ENCODE results near the gene DDX39A. TPM values are rescaled to one million over a fixed set of nuclear protein-coding genes. Genes with fewer than 3 reads are reported as not detected.

The DDX39A gene
- total and polyA plus RNA-seq, 2 of the 13 experiments (the other 11 are each of a cell fraction or from before 2014, with no cell fraction given): 34.6 to 90.4 TPM

DNA sequence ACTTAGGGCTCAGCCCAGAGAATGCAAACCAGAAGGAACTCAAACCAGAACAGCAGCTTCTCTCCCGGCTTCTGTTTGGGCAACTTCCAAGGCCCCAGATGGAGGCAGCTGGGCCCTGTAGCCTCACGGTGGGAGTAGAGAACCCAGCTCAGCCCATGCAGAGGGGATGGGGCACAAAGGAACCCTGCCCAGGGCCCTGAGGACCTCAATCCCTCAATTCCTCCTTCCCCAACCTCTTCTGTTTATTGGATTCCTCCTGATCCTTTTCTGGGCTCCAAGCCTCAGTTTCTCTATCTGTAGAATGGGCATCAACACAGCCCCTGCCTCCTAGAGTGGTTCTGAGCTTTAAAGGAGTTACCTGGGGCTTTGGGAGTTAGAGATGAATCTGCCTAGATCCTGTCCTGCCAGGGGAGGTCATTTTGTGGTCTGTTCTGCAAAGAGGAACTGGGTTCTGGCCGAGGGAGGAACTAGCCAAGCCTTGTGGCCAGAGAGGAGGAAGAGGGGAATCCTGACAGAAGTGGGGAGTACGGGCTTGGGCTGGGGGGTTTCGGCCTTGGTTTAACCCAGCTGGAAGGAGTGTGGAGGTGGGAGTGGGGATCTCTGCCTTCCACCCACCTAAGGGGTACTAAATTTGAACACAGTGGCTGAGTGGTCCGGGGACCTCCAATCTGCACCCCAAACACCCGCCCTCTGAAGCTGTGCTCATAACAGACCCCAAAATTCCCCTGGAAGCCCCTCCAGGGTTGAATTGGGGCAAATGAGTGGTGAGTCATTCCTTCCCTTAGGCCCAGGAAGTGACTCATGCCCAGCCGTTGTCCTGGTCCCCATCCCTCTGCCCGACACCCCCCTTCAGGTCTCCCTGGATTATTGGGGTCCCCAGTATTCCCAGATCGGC is 35.2 kb downstream of the DDX39A start:
- no peaks in the 10 kb centered on the region for H3K9me3 ChIP-seq (ENCODE audit: low read length)
- FAIRE-seq (no peak), ATAC-seq (no peak), DNase-seq (ENCODE audit: low spot score) (no peak)
- no peaks in the 10 kb centered on the region for H4K20me1 ChIP-seq (ENCODE audit: insufficient read depth, low read length)
- H3K9ac ChIP-seq (ENCODE audit: insufficient read depth, low read depth, low read length): no peak overlapping the region
- no peak for TF ChIP-seq TBX3 (IDR thresholded peaks at IDR 0.05; ENCODE audit: borderline replicate concordance)
- peak; percentile 25; the same call in 1 of the 2 replicates for TF ChIP-seq ETV5 (CRISPR knock-in tag; IDR thresholded peaks at IDR 0.05; ENCODE audit: borderline replicate concordance)
- peak; percentile 77 for TF ChIP-seq FOSL2 (CRISPR knock-in tag; IDR thresholded peaks at IDR 0.05)
- TF ChIP-seq KAT7 (CRISPR knock-in tag; IDR thresholded peaks at IDR 0.05; ENCODE audit: borderline replicate concordance): no peak
- TF ChIP-seq ZNF629 (CRISPR knock-in tag; conservative IDR thresholded peaks at IDR 0.05): peak; percentile 86
- no peak overlapping the region for H3K4me2 ChIP-seq (ENCODE audit: low read depth, low read length)
- no peak overlapping the region for H2AFZ ChIP-seq (ENCODE audit: low read length)
- H3K36me3 ChIP-seq (replicated peaks in 1 of 2; ENCODE audit: control insufficient read depth in 1 of 2, insufficient read depth in 2 of 2, low read length in 2 of 2): no peaks in the 10 kb centered on the region
- H3K27me3 ChIP-seq (ENCODE audit: control insufficient read depth in 1 of 2, insufficient read depth in 2 of 2, low read length in 2 of 2): peaks cover 2 to 5% of the 10 kb centered on the region in 2 experiments; a peak in 1 of 5 replicates
- no peaks in the 10 kb centered on the region for H3K79me2 ChIP-seq (ENCODE audit: insufficient read depth, low read length)
- POLR2A ChIA-PET: no interaction called here
- in situ Hi-C loops (cut with HindIII; ENCODE audit: extremely low pct_ligation_motif_present, low pct_unique_long_range_greater_than_20kb): no loop called here
- H3K4me3 ChIP-seq (replicated peaks in 1 of 3; ENCODE audit: insufficient read depth in 1 of 3, low read depth in 2 of 3, low read length in 3 of 3): no peak overlapping the region
- H3K27ac ChIP-seq (ENCODE audit: extremely low read length, insufficient read depth, low read length): no peak overlapping the region
- 41% methylated on average over 6 of the region's 10 CpGs for WGBS (ENCODE audit: low lambda C conversion rate)
- intact Hi-C loops (cut with micrococcal nuclease; ENCODE audit: unreplicated experiment): no loop called here
- BruUV-seq (replicated peaks): no TSS peak
- H3K4me1 ChIP-seq (ENCODE audit: insufficient read depth, low read length): peaks cover 10% of the 10 kb centered on the region
- CTCF ChIA-PET (ENCODE audit: low intra/inter-chr PET ratio, low total read pairs): no interaction called here

DNA sequence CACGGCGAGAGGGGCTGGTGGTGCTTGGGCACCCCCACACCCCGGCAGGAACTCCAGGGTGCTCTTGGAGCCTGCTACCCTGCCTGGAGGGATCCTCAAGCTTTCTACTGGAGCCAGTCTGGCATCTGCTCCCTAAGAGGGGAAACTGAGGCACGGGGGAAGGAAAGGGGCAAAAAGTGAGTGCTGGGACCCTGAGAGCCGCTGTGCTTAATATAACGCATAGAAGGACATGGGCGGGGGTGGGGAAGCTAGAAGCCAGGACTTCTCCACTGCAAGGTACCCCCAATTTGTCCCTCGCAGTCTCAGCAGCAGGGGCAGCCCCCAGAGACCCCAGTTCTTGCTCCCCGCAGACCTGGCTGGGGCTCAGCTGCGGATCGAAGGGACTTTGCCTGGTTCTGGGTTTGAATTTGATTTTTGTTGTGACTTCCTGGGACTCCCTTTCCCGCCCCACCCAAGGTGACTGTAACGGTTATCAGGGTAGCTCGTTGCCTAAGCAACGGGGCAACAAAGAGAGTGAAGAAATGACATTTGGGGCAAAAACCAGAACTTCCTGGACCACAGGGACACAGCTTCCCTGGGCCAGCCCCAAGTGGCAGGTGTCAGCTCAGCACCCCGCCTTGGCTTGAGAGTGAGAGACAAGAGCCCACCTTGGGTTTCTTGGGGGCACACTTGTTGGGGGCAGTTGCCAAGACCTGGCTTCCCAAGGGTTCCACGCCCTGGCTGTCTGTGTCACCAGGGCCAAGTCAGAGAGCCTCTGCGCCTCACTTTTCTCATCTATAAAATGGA is 37.3 kb downstream of the DDX39A start:
- intact Hi-C loops (cut with micrococcal nuclease; ENCODE audit: unreplicated experiment): no loop called here
- Histone ChIP-seq H3K27me3 (ENCODE audit: control insufficient read depth in 1 of 2, insufficient read depth in 2 of 2, low read length in 2 of 2) (peaks cover 2 to 5% of the 10 kb centered on the region in 2 experiments; a peak in 2 of 5 replicates), H4K20me1 (ENCODE audit: insufficient read depth, low read length) (no peaks in the 10 kb centered on the region), H2AFZ (ENCODE audit: low read length) (no peak overlapping the region), H3K9ac (ENCODE audit: insufficient read depth, low read depth, low read length) (peak overlapping the region; percentile 29; the same call in 1 of the 2 replicates), H3K36me3 (replicated peaks in 1 of 2; ENCODE audit: control insufficient read depth in 1 of 2, insufficient read depth in 2 of 2, low read length in 2 of 2) (no peaks in the 10 kb centered on the region), H3K4me3 (replicated peaks in 1 of 3; ENCODE audit: insufficient read depth in 1 of 3, low read depth in 2 of 3, low read length in 3 of 3) (peak overlapping the region; percentile 21 to 46 (median 45); a peak in 4 of 6 replicates), H3K79me2 (ENCODE audit: insufficient read depth, low read length) (no peaks in the 10 kb centered on the region), H3K9me3 (ENCODE audit: low read length) (no peaks in the 10 kb centered on the region), H3K27ac (ENCODE audit: extremely low read length, insufficient read depth, low read length) (no peak overlapping the region), H3K4me2 (ENCODE audit: low read depth, low read length) (peak overlapping the region; percentile 61), H3K4me1 (ENCODE audit: insufficient read depth, low read length) (peaks cover 10% of the 10 kb centered on the region)
- in situ Hi-C loops (cut with HindIII; ENCODE audit: extremely low pct_ligation_motif_present, low pct_unique_long_range_greater_than_20kb): no loop called here
- BruUV-seq (replicated peaks): TSS peak; percentile 85
- CTCF ChIA-PET (ENCODE audit: low intra/inter-chr PET ratio, low total read pairs): no interaction called here
- 43% methylated on average over 12 of the region's 18 CpGs for WGBS (ENCODE audit: low lambda C conversion rate)
- ATAC-seq (peak; percentile 31; the same call in 2 of the 3 replicates), FAIRE-seq (no peak), DNase-seq (ENCODE audit: low spot score) (no peak)
- TF ChIP-seq ZNF629 (CRISPR knock-in tag; conservative IDR thresholded peaks at IDR 0.05) (peak; percentile 87), ZNF468 (CRISPR knock-in tag; IDR thresholded peaks at IDR 0.05) (no peak), RFX3 (CRISPR knock-in tag; IDR thresholded peaks at IDR 0.05) (peak; percentile 61; the same call in 1 of the 2 replicates), RFX1 (IDR thresholded peaks at IDR 0.05) (peak; percentile 38; the same call in 1 of the 2 replicates)
- POLR2A ChIA-PET: no interaction called here
